Measurements from ENCODE around the gene UNC13C. TPM values are rescaled to one million over a fixed set of nuclear protein-coding genes. Genes with fewer than 3 reads are reported as not detected.

The UNC13C gene
- total and polyA plus RNA-seq, 2 of the 13 experiments (the other 11 are each of a cell fraction or from before 2014, with no cell fraction given), result 0.04 TPM; not detected in 1

DNA sequence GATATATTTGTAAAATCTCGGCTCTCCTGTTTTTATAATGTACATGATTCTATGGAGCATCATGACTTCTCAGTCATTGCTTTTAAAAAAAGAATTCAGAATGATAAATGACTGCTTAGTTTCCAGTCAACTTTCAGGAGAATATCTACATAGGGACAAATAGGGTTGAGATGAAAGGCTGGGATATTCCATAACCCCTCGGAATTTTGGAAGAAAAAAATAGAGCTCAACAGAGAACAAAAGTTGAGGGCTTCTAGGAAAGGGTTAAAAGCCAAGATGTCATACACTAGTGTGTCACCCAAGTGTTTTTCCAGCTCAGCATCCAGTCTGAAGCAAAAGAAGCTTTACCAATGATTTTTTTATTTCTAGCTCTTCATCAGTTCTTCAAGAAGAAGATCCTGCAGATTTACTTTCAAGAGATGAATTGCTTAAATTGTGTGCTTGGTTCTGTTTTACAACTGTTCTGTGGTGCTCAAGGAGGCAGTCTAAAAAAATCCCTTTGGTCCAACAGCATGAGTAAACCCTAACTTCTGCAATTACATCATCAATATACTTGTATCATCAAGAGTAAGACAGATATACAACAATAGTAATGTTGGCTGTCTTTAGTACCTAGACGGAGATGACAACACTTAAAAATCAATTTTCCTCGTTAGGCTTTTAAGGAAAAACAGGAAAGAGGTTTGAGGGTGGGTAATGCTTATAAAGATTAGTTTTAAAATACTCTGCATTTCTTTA is 979 bp downstream of the UNC13C start:
- no peak overlapping the region for H3K9ac ChIP-seq (ENCODE audit: insufficient read depth, low read depth, low read length)
- no peak overlapping the region for H2AFZ ChIP-seq (ENCODE audit: low read length)
- TF ChIP-seq ATF7 (IDR thresholded peaks at IDR 0.05), result peak; percentile 16; the same call in 1 of the 2 replicates
- TF ChIP-seq ATF7 (CRISPR knock-in tag; IDR thresholded peaks at IDR 0.05), result no peak
- TF ChIP-seq HDAC2 (CRISPR knock-in tag; IDR thresholded peaks at IDR 0.05), result no peak
- no peaks in the 10 kb centered on the region for H4K20me1 ChIP-seq (ENCODE audit: insufficient read depth, low read length)
- H3K9me3 ChIP-seq (ENCODE audit: low read length), result no peaks in the 10 kb centered on the region
- no peak overlapping the region for H3K4me2 ChIP-seq (ENCODE audit: low read depth, low read length)
- H3K79me2 ChIP-seq (ENCODE audit: insufficient read depth, low read length), result no peaks in the 10 kb centered on the region
- 0 out of 2 replicates have a peak, but pooled peaks cover 12% of the 10 kb centered on the region for H3K4me1 ChIP-seq (ENCODE audit: insufficient read depth, low read length)
- intact Hi-C loops (cut with micrococcal nuclease; ENCODE audit: unreplicated experiment), result no loop called here
- in situ Hi-C loops (cut with HindIII; ENCODE audit: extremely low pct_ligation_motif_present, low pct_unique_long_range_greater_than_20kb), result no loop called here
- no peak overlapping the region for H3K4me3 ChIP-seq (replicated peaks in 1 of 3; ENCODE audit: insufficient read depth in 1 of 3, low read depth in 2 of 3, low read length in 3 of 3)
- POLR2A ChIA-PET, result no interaction called here
- peaks cover 0 to 31% of the 10 kb centered on the region in 2 experiments; a peak in 2 of 5 replicates for H3K27me3 ChIP-seq (ENCODE audit: control insufficient read depth in 1 of 2, insufficient read depth in 2 of 2, low read length in 2 of 2)
- no peak for ATAC-seq
- no peaks in the 10 kb centered on the region for H3K36me3 ChIP-seq (replicated peaks in 1 of 2; ENCODE audit: control insufficient read depth in 1 of 2, insufficient read depth in 2 of 2, low read length in 2 of 2)
- H3K27ac ChIP-seq (ENCODE audit: extremely low read length, insufficient read depth, low read length), result no peak overlapping the region
- DNase-seq (ENCODE audit: low spot score), result no peak
- no TSS peak for BruUV-seq (replicated peaks)
- WGBS (ENCODE audit: low lambda C conversion rate), result 2% methylated on average over 4 of the region's 4 CpGs
- no peak for FAIRE-seq
- CTCF ChIA-PET (ENCODE audit: low intra/inter-chr PET ratio, low total read pairs), result no interaction called here

DNA sequence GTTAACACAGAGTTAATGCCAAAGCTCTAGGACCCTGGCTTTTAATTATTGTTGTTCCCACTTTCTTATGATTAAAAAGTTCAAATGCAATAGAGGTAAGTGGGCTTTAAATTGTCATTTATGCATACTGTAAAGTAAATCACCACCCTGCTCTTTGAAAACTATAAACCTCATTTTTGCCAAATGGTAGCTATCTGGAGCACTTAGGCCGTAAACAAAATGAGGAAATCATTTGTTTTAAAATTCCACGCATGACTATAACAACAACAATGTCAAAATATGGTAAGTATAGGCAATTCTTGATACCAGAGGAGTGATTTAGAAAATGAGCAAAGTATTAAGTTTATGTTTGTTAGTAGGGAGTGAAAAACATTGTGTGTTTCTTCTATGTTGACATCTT is 1.8 kb downstream of the UNC13C start:
- 0 out of 2 replicates have a peak, but pooled peaks cover 12% of the 10 kb centered on the region for H3K4me1 ChIP-seq (ENCODE audit: insufficient read depth, low read length)
- no peaks in the 10 kb centered on the region for H3K79me2 ChIP-seq (ENCODE audit: insufficient read depth, low read length)
- no peak for ATAC-seq
- no peak for DNase-seq (ENCODE audit: low spot score)
- H3K4me3 ChIP-seq (replicated peaks in 1 of 3; ENCODE audit: insufficient read depth in 1 of 3, low read depth in 2 of 3, low read length in 3 of 3), result no peak overlapping the region
- H3K4me2 ChIP-seq (ENCODE audit: low read depth, low read length), result no peak overlapping the region
- CTCF ChIA-PET (ENCODE audit: low intra/inter-chr PET ratio, low total read pairs), result no interaction called here
- no peak for FAIRE-seq
- WGBS (ENCODE audit: low lambda C conversion rate), result 45% methylated on average over 2 of the region's 2 CpGs
- intact Hi-C loops (cut with micrococcal nuclease; ENCODE audit: unreplicated experiment), result no loop called here
- POLR2A ChIA-PET, result no interaction called here
- no peaks in the 10 kb centered on the region for H3K9me3 ChIP-seq (ENCODE audit: low read length)
- TF ChIP-seq ZNF569 (CRISPR knock-in tag; IDR thresholded peaks at IDR 0.05; ENCODE audit: borderline replicate concordance), result no peak
- H3K27ac ChIP-seq (ENCODE audit: extremely low read length, insufficient read depth, low read length), result no peak overlapping the region
- in situ Hi-C loops (cut with HindIII; ENCODE audit: extremely low pct_ligation_motif_present, low pct_unique_long_range_greater_than_20kb), result no loop called here
- BruUV-seq (replicated peaks), result no TSS peak
- no peaks in the 10 kb centered on the region for H4K20me1 ChIP-seq (ENCODE audit: insufficient read depth, low read length)
- no peaks in the 10 kb centered on the region for H3K36me3 ChIP-seq (replicated peaks in 1 of 2; ENCODE audit: control insufficient read depth in 1 of 2, insufficient read depth in 2 of 2, low read length in 2 of 2)
- H3K27me3 ChIP-seq (ENCODE audit: control insufficient read depth in 1 of 2, insufficient read depth in 2 of 2, low read length in 2 of 2), result peaks cover 0 to 28% of the 10 kb centered on the region in 2 experiments; a peak in 2 of 5 replicates
- H3K9ac ChIP-seq (ENCODE audit: insufficient read depth, low read depth, low read length), result no peak overlapping the region
- H2AFZ ChIP-seq (ENCODE audit: low read length), result no peak overlapping the region
